GM12864 (cell line): ENCODE results near the gene CCR7.

Experiments
- DNase-seq: peaks from one replicate; pipeline ENCODE4 v3.0.0-alpha.2; 2011; ENCODE audit warnings: low read depth
- H3K4me3 ChIP-seq: 2 replicates; pipeline ENCODE4 v1.5.1; 2011; ENCODE audit warnings: mild to moderate bottlenecking, low read depth, low read length, control low read depth
- CTCF ChIP-seq: IDR thresholded peaks from 2 replicates; pipeline ENCODE4 v1.5.1; 2011; ENCODE audit warnings: low read depth, mild to moderate bottlenecking, moderate library complexity, low read length, control low read depth, inconsistent platforms; ENCODE audit errors: missing control alignments

The CCR7 gene

GRCh38 chr17:40551879-40552768, 13.1 kb downstream of the CCR7 start:
- no peak for DNase-seq
- H3K4me3 ChIP-seq: no peak overlapping the region
- TF ChIP-seq CTCF: no peak

GRCh38 chr17:40551091-40551878, 14.0 kb downstream of the CCR7 start:
- DNase-seq: no peak
- TF ChIP-seq CTCF: no peak
- H3K4me3 ChIP-seq: no peak overlapping the region

- TF ChIP-seq CTCF: no peak
- no peak overlapping the region for H3K4me3 ChIP-seq
- no peak for DNase-seq
Measured at GRCh38 chr17:40550608-40551007, 14.7 kb downstream of the CCR7 start.

- H3K4me3 ChIP-seq: no peak overlapping the region
- no peak for DNase-seq
- TF ChIP-seq CTCF: no peak
Measured at GRCh38 chr17:40548982-40549685, 16.1 kb downstream of the CCR7 start.

GRCh38 chr17:40548491-40548981, 16.7 kb downstream of the CCR7 start:
- no peak overlapping the region for H3K4me3 ChIP-seq
- no peak for DNase-seq
- no peak for TF ChIP-seq CTCF

- no peak overlapping the region for H3K4me3 ChIP-seq
- no peak for DNase-seq
- TF ChIP-seq CTCF: no peak
Measured at GRCh38 chr17:40547785-40548478, 17.3 kb downstream of the CCR7 start.
